HuH-7 (cell line): Measurements from ENCODE around the gene TBRG4.

Source experiments
- DNase-seq: peaks from one replicate; pipeline ENCODE4 v3.0.0; 2011; ENCODE audit warnings: low spot score

The TBRG4 gene

GRCh38 chr7:45088821-45089340, 22.6 kb downstream of the TBRG4 start, which contains the start of gene NACAD:
NACAD (minus strand) TSS chr7:45088969; CDS start chr7:45088894, 75 bp downstream.
- no peak for DNase-seq

GRCh38 chr7:45088146-45088701, 23.3 kb downstream of the TBRG4 start:
- DNase-seq: no peak

GRCh38 chr7:45087301-45088145, 24.0 kb downstream of the TBRG4 start:
- no peak for DNase-seq

GRCh38 chr7:45086331-45087065, 25.0 kb downstream of the TBRG4 start:
- DNase-seq: no peak

GRCh38 chr7:45085619-45086200, 25.8 kb downstream of the TBRG4 start:
- DNase-seq: no peak

- no peak for DNase-seq
Measured at GRCh38 chr7:45084901-45085618, 26.4 kb downstream of the TBRG4 start.

GRCh38 chr7:45084336-45084735, 27.2 kb downstream of the TBRG4 start:
- DNase-seq: no peak

GRCh38 chr7:45082831-45083331, 28.6 kb downstream of the TBRG4 start:
- DNase-seq: no peak

- no peak for DNase-seq
Measured at GRCh38 chr7:45082031-45082830, 29.3 kb downstream of the TBRG4 start.

GRCh38 chr7:45081670-45081974, 29.9 kb downstream of the TBRG4 start:
- DNase-seq: no peak

- no peak for DNase-seq
Measured at GRCh38 chr7:45080958-45081669, 30.4 kb downstream of the TBRG4 start.

GRCh38 chr7:45080265-45080957, 31.1 kb downstream of the TBRG4 start:
- no peak for DNase-seq

GRCh38 chr7:45078125-45078681, 33.3 kb downstream of the TBRG4 start:
- no peak for DNase-seq

- DNase-seq: no peak
Measured at GRCh38 chr7:45077579-45077978, 33.9 kb downstream of the TBRG4 start.

GRCh38 chr7:45076946-45077345, 34.6 kb downstream of the TBRG4 start:
- no peak for DNase-seq

- no peak for DNase-seq
Measured at GRCh38 chr7:45075871-45076796, 35.4 kb downstream of the TBRG4 start.

GRCh38 chr7:45075355-45075644, 36.2 kb downstream of the TBRG4 start:
- DNase-seq: no peak
